Thyroid gland (tissue), 4 donors: Measurements from ENCODE around the gene PLCG1. TPM values are rescaled to one million over a fixed set of nuclear protein-coding genes. Genes with fewer than 3 reads are reported as not detected.

Experiments used
- DNase-seq, 2 donors: peaks; one replicate each; pipeline ENCODE4 v3.0.0-alpha.2; 2019
- H3K27ac ChIP-seq, 3 donors: fragments of 200-600 bp; sonication (generic); 1 replicate in 2 of 3; 2 replicates in 1 of 3; pipeline ENCODE4 v1.5.1; 2016 to 2019; ENCODE audit warnings: mild to moderate bottlenecking in 1 of 3, moderate library complexity in 1 of 3
- H3K27me3 ChIP-seq: fragments of 200-600 bp; sonication (generic); one replicate; pipeline ENCODE4 v1.5.1; 2019
- H3K36me3 ChIP-seq, 2 donors: fragments of 200-600 bp; sonication (generic); one replicate each; pipeline ENCODE4 v1.5.1; 2016 to 2019
- H3K4me1 ChIP-seq, 2 donors: fragments of 200-600 bp; sonication (generic); one replicate each; pipeline ENCODE4 v1.5.1; 2017 to 2019
- H3K4me3 ChIP-seq, 3 donors: fragments of 200-600 bp; sonication (generic); replicated peaks in 1 of 3; 1 replicate in 2 of 3; 2 replicates in 1 of 3; pipeline ENCODE4 v1.5.1; 2016; ENCODE audit warnings: mild to moderate bottlenecking in 1 of 3
- H3K9me3 ChIP-seq: fragments of 200-600 bp; sonication (generic); one replicate; pipeline ENCODE4 v1.5.1; 2017
- CTCF ChIP-seq, 6 experiments: fragments of 200-600 bp in 3 of 6; fragments of 450-650 bp in 3 of 6; sonication (generic) in 3 of 6; IDR thresholded peaks; one replicate each; pipeline ENCODE4 v1.5.1; 2016 to 2019; ENCODE audit warnings: antibody characterized with exemption in 6 of 6, mild to moderate bottlenecking in 2 of 6, inconsistent platforms in 1 of 6, moderate library complexity in 1 of 6
- POLR2A ChIP-seq, 2 donors: fragments of 450-650 bp; IDR thresholded peaks; one replicate each; pipeline ENCODE4 v1.6.1; 2017; ENCODE audit warnings: antibody characterized with exemption in 2 of 2, mild to moderate bottlenecking in 2 of 2, moderate library complexity in 1 of 2
- WGBS, 2 donors: methylation state at CpG; one replicate each; pipeline ENCODE4 v1.1.5; 2017; 5-methylcytosine and 5-hydroxymethylcytosine counted together
- intact Hi-C: fragments of 100-400 bp; cut with DNase I; formaldehyde crosslinking; loops from one replicate; pipeline ENCODE4 v1.15.1; 2023
- total RNA-seq, 4 donors: library from RNA; depleted of rRNA; stranded (reverse); fragments of >200 nt; gene quantifications; one replicate each; pipeline ENCODE4 v1.2.3, GENCODE V29; 2016

Gene PLCG1
- total RNA-seq, 4 donors from 2014 or later: 146 to 252 (median 164) TPM

- DNase-seq: no peak
- intact Hi-C loops: no loop called here
- 94 to 95% methylated on average over 9 to 10 of the region's 10 CpGs for WGBS, 2 donors
Observed at GRCh38 chr20:41182296-41183212, 45.2 kb downstream of the PLCG1 start.

GRCh38 chr20:41183391-41183790 is 46.0 kb downstream of the PLCG1 start:
- no peaks in the 10 kb centered on the region for H3K36me3 ChIP-seq

More at GRCh38 chr20:41182296-41183212, 45.2 kb downstream of the PLCG1 start:
- TF ChIP-seq CTCF (IDR thresholded peaks at IDR 0.05) (no peak), POLR2A (IDR thresholded peaks at IDR 0.05) (no peak)
- no peak overlapping the region for H3K4me3 ChIP-seq
- H3K36me3 ChIP-seq: no peaks in the 10 kb centered on the region
- H3K27ac ChIP-seq: no peak overlapping the region
- peaks cover 8 to 16% of the 10 kb centered on the region in 2 donors for H3K4me1 ChIP-seq
- no peaks in the 10 kb centered on the region for H3K27me3 ChIP-seq
- no peaks in the 10 kb centered on the region for H3K9me3 ChIP-seq

GRCh38 chr20:41183831-41184230 is 46.5 kb downstream of the PLCG1 start:
- TF ChIP-seq POLR2A (IDR thresholded peaks at IDR 0.05) (no peak), CTCF (IDR thresholded peaks at IDR 0.05) (no peak)
- H3K27me3 ChIP-seq: no peaks in the 10 kb centered on the region
- intact Hi-C loops: no loop called here
- H3K36me3 ChIP-seq: no peaks in the 10 kb centered on the region
- H3K9me3 ChIP-seq: no peaks in the 10 kb centered on the region
- H3K4me3 ChIP-seq: no peak overlapping the region
- no peak overlapping the region for H3K27ac ChIP-seq
- 53 to 96% methylated on average over 2 of the region's 2 CpGs for WGBS, 2 donors
- no peak for DNase-seq
- H3K4me1 ChIP-seq: peaks cover 5 to 7% of the 10 kb centered on the region in 2 donors

More at GRCh38 chr20:41183391-41183790, 46.0 kb downstream of the PLCG1 start:
- H3K27ac ChIP-seq: no peak overlapping the region
- H3K27me3 ChIP-seq: no peaks in the 10 kb centered on the region
- intact Hi-C loops: no loop called here
- 91 to 93% methylated on average over 6 of the region's 6 CpGs for WGBS, 2 donors
- peaks cover 8 to 12% of the 10 kb centered on the region in 2 donors for H3K4me1 ChIP-seq
- TF ChIP-seq POLR2A (IDR thresholded peaks at IDR 0.05) (no peak), CTCF (IDR thresholded peaks at IDR 0.05) (no peak)
- no peaks in the 10 kb centered on the region for H3K9me3 ChIP-seq
- no peak for DNase-seq
- no peak overlapping the region for H3K4me3 ChIP-seq

GRCh38 chr20:41185013-41185757 is 47.8 kb downstream of the PLCG1 start:
- no peak for DNase-seq
- 90 to 92% methylated on average over 11 of the region's 11 CpGs for WGBS, 2 donors

More at GRCh38 chr20:41185013-41185757, 47.8 kb downstream of the PLCG1 start:
- H3K9me3 ChIP-seq: no peaks in the 10 kb centered on the region
- H3K27ac ChIP-seq: no peak overlapping the region
- H3K4me3 ChIP-seq: no peak overlapping the region
- no peaks in the 10 kb centered on the region for H3K4me1 ChIP-seq
- no peak for TF ChIP-seq CTCF (IDR thresholded peaks at IDR 0.05)
- TF ChIP-seq POLR2A (IDR thresholded peaks at IDR 0.05): no peak
- intact Hi-C loops: no loop called here
- H3K36me3 ChIP-seq: no peaks in the 10 kb centered on the region
- H3K27me3 ChIP-seq: no peaks in the 10 kb centered on the region
